Inflammatory macrophage treated with lipopolysaccharide for 1 hour (primary cell): ENCODE results near the gene FGF3.

Experiments used
- DNase-seq, 2 donors: peaks; one replicate each; pipeline ENCODE4 v3.0.0-alpha.2; 2020 to 2022

FGF3 gene

GRCh38 chr11:69822676-69823494 lies 3.7 kb upstream of the FGF3 start:
- DNase-seq: no peak

DNA sequence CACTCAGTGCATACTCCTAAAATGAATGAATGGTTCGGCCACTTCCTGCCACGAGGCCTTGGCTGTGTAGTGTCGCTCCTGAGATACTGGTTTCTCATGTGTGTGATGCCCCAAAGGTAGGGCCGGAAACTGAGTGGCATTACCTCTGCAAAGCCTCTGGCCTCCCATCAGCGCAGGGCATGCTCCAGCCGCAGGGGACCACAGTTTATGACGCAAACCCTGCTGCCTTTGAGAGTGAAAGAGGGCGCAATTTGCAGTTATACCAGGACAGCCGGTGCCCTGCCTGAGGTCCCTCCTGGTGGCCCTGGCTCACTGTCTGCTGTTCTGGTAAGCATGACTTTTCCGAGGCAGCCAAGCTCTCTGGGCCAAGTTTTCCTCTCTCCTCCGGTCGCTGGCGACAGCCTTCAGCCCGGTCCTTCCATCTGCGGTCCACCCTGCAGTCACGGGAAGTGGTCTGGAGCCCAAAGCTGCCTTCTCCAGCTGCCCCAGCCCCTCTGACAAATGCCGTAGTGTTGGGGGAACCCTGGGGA lies 2.4 kb upstream of the FGF3 start:
- no peak for DNase-seq

DNA sequence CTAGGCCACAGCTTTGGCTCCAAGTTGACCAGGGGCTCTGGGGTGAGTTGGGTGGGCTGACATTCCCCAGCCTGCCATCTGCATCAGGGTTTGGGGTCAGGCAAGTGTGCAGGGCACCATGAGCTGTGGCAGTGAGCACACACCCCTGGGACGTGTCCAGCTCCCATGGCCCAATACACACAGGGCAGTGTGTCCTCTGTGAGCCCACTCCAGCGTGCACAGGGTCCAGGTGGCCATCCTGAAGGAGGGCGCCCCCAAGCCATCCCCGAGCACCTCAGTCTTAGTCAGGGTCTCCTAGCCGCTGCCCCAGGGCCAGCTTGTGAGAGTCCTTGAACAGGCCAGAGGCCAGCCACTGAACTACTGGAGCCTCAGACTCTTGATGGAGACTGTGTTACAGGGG lies 1.2 kb upstream of the FGF3 start:
- DNase-seq: no peak

- DNase-seq: no peak
Observed at GRCh38 chr11:69819541-69820070, 390 bp upstream of the FGF3 start.

- DNase-seq: no peak
Observed at GRCh38 chr11:69818231-69818602, 999 bp downstream of the FGF3 start.

GRCh38 chr11:69817265-69818230 lies 1.7 kb downstream of the FGF3 start:
- no peak for DNase-seq

DNA sequence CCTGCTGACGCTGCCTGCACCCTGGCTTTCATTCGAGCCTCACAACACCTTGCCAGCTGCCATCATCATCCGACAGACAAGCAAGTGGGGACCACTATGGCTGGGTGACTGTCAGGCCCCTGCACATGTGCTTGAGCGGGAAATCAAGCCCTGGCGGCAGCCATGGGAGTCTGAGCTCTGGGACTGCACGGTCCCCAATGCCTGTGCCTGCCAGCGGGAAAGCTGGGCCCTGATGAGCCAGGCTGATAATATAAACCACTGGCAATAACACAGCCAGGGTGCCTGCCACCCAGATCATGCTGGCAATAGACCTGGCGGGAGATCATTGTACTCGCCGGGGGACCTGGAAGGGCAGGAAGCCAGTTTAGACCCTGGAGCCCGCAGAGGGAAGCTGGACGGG lies 2.5 kb downstream of the FGF3 start:
- DNase-seq: no peak

DNA sequence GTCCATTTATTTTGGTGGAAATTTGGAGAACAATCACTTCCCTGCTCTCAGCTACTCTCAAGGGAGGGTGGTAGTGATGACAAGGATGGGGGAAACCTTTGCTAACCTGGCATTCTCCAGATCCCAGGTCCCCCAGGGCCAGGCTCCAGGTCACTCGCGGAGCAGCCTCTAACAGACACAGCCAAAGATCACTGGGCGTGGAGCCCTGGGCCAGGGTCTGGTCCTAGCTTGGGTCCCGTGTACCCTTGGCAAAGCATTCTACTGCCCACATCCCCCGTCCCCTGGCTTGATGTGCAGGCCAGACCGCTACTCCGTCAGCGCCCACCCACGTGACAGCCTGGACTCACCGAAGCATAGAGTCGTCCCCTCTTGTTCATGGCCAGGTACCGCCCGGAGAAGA lies 3.2 kb downstream of the FGF3 start:
- no peak for DNase-seq

GRCh38 chr11:69814902-69815301 lies 4.3 kb downstream of the FGF3 start:
- no peak for DNase-seq

GRCh38 chr11:69814411-69814810 lies 4.8 kb downstream of the FGF3 start:
- DNase-seq: no peak

GRCh38 chr11:69813839-69814238 lies 5.4 kb downstream of the FGF3 start:
- no peak for DNase-seq

DNA sequence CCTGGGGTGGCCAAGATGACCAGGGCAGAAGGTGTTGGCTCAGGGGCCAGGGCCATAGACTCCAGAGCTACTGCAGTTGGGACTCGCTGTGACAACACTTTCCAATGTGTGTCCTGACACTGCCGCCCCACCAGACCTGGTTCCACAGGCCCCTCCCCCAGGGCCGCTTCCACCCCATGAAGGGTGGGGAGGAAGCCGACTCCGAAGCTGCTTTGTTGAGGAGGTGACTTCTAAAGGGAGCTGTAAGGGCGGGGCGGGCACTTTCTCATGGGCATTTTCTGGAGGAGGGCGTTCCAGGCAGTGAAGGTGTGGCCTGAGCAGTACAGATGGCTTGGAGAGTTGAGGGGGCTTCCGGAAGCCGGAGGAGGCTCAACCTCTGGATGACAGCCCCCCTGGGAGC lies 6.3 kb downstream of the FGF3 start:
- no peak for DNase-seq

- DNase-seq: no peak
Observed at GRCh38 chr11:69812256-69812655, 7.0 kb downstream of the FGF3 start.

- no peak for DNase-seq
Observed at GRCh38 chr11:69811431-69811830, 7.8 kb downstream of the FGF3 start.

DNA sequence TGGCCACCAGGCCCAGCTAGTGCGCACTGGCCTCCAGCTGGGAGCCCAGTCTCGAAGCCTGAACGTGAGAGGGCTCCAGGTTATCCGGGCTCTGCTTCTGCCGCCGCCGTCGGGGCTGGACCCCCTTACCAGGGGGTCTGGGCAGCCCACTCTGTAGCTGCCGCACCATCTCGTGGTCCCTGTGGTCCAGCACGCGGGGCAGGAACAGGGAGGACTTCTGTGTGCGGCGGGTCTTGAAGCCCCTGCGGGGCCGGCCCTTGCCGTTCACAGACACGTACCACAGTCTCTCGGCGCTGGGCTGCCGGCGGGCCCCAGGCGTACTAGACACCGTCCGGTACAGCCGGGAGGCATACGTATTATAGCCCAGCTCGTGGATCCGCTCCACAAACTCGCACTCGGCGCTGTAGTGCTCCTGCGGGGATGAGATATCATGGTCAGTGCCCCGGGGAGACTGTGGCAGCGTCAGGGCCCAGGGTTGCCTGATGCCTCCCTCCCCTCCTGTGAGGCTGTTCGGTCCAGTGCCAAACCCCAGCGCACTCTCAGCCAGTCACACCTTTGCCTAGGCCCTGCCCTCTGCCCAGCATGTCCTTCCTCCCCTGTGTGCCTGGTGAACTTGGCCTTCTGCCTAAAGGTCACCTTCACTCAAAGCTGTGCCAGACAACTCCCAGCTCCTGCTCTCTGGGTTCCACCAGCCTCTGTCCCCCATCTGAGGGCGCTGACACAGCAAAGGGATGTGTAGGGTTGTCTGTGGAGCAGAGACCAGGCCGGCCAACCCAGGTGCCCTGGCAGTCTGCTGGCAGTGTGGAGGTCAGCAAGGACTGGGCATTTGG lies 8.7 kb downstream of the FGF3 start:
- no peak for DNase-seq

- no peak for DNase-seq
Observed at GRCh38 chr11:69808667-69809086, 10.5 kb downstream of the FGF3 start.

DNA sequence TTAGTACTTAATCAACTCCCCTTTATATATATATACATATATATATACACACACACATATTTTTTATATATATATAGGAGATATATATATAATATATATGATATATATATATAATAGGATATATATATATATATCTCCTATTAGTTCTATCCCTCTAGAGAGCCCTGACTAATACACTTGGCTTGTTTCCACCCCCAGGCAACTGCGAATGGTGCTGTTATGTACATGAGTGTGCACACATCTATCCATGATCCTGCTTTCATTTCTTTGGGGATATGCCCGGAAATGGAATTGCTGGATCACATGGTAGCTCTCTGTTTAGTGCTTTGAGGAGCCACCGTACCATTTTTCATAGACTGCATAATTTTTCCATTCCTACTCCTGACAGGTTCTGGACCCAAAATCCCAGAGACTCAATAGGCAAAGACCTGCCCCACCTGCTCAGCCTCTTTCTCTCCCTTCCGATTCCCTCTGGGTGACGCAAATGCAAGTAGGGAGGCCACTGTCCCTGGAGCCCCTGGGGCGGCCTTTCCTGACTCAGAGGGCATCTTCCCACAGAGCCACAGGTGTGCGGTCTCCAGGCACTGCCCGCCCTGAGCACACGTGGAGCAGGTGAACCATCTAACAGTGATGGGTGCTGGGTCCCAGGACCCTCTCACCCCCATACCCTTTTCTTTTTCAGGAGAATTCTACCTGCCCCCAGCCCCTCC lies 12.0 kb downstream of the FGF3 start:
- no peak for DNase-seq

DNA sequence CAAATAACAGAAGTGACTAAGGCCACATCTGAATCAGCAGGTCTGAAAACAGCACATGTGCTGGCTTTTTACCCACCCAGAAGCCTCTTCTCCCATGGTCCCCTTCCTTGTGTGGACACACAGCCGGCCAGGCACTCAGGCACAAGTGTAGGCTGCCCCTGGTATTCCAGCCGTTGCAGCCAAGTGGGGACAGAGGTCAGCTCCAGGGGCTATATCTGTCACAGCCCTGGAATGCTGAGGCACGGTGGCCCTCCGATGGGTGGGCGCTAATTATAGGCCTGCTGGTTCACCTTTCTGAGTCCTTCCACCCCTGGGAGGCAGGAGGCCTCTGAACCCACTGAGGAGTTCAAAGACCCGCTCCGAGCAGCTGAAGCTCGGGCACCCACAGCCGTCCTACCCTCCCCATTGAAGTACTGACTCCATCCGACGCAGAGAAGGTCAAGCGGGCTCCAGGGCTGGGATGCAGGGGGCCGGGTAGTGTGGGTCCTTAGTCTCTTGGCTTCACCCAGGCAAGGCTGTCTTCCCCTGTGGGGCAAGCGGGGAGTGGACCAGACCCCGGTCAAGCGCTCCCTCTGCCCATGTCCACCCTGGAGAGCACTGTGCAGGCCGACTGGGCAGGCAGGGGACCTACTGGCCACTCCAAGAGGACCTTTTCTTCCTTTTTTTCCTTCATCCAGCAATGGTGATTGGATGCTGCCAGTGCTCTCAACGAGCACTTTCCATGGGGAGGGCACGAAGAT lies 14.3 kb downstream of the FGF3 start:
- DNase-seq: no peak

GRCh38 chr11:69803604-69804218 lies 15.5 kb downstream of the FGF3 start:
- no peak for DNase-seq

DNA sequence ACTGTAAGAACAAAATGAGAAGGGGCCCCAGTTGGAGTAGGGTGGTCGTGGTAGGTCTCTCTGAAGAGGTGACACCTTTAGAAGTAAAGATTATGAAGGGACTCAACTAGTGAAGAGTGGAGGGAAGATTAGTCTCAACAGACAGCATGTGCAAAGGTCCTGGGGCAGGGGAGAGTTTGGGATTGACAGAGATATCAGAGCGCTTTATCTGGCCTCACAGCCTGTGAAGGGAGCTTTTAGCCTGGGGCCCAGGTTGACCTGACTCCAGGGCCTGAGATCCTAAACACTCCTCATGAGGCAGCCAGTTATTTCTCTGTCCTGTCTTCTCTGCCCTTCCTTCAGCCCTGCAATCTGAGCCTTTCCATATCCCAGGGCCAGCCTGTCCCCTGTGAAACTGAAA lies 16.2 kb downstream of the FGF3 start:
- no peak for DNase-seq

DNA sequence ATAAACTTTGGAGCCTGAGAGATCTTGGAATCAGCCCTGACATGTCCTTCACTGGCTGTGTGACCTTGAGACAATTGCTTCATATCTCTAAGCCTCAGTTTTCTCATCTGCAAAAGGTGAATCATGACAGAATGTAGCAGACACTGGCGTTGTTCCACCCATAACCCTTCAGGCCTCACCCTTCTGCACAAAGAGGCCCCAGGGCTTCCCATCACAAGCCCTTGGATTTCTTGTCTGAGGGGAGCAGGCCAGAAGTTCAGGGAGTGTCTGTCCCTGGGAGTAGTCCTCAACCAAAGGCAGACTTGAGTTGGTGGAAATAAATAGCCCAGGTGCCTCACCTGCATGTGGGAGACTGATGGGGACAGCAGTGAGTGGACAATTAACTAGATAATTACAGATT lies 16.6 kb downstream of the FGF3 start:
- DNase-seq: no peak
